HS-5 (cell line): ENCODE measurements around the gene UVSSA.
A peak's percentile ranks its signal among the peaks of the same experiment; 100 is the strongest.
"Not testable (repeated sequence)": the region's sequence is repeated elsewhere in the genome, so short reads cannot be mapped to it uniquely, and the experiment has no call there.

Source experiments
- DNase-seq: peaks from one replicate; pipeline ENCODE4 v3.0.0-alpha.2; 2012; ENCODE audit warnings: low read depth

Gene UVSSA

DNA sequence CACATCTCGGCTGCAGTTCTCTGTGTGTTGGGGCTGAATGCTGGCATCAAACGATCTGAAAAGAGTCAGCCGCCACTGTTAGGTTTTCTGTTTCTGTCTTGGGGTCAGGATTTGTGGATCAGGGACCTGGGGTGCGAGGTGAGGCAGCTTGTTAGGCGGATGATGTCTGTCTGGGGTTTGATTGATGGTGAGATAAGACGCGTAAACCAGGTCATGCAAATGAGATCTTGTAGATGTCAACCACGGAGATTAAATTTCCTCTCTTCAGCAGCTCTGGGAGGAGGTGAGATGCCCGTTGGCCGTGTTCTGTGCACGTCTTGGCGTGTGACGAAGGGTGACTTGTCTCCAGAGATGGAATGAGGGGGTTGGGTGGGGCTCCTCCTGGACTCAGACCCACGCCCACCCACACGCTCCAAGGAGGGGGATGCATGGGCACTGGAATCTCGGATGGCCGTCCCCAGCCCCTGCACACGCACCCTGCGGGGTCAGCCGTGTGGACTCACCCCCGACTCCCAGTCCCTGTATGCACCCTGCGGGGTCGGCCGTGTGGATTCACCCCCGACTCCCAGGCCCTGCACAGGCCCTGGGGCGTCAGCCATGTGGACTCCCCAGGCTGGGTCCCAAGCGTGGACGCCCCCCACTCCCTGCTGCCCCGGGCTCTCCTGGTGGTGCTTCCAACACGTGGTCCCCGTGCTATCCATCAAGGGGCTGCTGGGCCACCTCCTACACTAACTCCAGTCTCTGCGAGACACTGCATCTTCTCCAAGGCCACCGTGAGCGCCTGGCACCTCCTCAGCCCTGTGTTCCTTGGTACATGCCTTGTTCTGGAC lies 16.0 kb upstream of the UVSSA start:
- no peak for DNase-seq

DNA sequence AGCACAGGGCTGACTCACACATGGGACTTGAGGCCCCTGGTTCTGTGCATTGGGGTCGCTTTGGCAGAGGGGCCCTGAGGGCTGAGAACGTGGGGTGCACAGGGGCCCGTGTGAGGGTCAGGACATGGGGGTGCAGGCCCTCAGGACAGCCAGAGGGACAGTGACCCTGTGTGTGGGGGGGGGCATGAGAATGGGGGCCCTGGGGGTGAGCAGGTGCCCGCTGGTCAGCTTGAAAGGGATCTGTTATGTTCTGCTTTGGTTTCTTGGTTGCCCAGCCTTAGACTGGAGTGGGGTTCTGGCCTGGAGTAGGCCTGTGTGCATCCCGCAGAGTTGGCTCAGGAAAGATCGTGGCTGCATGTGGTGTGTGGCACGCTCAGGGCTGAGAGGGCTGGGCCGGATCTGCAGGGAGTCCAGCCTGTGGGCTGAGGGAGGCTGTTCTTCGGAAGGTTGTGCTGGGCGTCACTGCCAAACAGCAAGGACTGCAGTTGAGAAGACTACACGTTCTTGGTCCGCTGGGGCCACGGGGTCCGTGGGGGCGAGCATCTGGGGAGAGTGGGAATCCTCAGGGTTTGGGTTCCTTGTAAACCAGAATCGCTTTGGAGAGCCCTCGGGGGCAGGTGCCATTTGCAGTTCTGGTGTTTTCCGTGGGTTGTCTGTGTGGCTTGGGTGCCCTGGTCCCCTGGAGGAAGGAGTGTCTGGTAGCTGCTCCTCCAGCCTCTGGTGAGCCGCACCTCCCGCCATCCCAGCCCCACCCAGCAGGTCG lies 15.2 kb upstream of the UVSSA start:
- no peak for DNase-seq

DNA sequence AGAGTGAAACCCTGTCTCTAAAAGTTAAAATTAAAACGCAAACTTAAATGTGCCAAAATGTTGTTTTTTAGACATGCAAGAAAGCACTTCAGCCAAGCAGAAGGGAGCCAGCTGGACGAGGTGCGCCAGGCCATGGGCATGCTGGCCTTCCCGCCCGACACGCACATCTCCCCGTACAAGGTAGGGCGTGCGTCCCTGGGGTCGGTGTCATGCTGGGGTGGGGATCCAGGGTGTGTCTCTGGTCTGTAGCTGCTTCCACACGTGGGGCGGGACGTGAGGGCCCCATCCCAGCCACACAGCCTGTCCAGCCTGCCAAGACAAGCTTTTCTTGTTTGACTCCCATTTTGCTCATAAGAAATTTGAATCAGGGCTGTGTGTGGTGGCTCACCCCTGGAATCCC lies 14.3 kb upstream of the UVSSA start:
- DNase-seq: no peak

DNA sequence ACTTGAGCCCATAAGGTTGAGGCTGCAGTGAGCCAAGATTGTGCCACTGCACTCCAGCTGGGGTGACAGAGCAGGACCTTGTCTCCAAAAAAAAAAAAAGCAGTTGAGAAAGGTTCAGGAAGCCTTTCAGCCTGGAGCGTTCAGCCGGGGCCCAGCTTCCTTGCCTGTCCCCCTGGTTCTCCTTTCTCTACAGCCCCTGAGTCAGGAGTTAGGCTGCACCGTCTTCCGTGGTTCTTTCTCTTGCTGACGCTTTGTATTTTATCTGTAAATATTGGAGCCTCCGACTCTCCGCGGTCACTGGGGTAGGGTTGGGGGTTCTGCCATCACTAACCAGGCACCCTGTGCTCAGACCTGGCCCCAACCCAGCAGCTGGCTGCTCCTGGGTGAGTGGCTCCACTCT lies 13.8 kb upstream of the UVSSA start:
- no peak for DNase-seq

DNA sequence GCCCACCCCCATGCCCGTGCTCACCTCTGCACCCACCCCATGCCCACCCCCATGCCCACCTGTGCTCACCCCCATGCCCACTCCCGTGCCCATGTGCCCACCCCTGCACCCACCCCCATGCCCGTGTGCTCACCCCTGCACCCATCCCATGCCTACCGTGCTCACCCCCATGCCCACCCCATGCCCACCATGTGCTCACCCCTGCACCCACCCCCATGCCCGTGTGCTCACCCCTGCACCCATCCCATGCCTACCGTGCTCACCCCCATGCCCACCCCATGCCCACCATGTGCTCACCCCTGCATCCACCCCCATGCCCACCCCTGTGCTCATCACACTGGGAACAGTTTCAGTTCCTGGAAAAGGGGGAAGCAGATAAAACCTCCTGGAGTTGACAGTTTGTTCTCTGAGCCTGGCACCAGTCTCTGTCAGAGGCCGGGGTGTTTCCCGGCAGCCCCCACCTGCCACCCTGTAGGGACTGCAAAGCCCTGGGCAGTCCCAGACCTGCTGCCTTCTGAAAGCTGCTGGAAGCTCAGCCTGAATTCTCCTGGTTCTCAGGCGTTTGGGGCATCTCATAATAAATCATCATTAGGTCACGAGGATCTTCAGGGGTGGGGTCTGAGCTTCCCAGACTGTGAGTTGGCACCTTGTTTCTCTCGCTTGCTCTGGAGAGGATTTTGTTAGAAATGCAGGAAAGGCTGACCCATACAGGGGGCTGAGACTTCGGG lies 13.0 kb upstream of the UVSSA start:
- not testable (repeated sequence) for DNase-seq

DNA sequence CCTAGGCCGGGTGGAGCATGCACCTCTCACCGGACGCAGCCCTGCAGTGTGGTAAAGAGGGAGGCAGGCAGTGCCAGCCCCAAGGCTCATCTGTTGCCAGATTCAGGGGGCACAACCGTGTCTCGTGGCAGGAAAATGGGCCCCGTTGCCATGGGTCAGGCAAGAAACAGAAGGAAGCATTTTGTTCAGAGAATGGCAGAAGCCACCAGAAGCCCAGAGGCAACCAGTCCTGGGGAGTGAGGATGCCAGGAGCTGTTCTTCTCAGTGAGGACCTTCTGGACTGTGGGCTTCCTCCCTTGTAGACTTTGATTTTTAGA lies 12.5 kb upstream of the UVSSA start:
- DNase-seq: no peak

DNA sequence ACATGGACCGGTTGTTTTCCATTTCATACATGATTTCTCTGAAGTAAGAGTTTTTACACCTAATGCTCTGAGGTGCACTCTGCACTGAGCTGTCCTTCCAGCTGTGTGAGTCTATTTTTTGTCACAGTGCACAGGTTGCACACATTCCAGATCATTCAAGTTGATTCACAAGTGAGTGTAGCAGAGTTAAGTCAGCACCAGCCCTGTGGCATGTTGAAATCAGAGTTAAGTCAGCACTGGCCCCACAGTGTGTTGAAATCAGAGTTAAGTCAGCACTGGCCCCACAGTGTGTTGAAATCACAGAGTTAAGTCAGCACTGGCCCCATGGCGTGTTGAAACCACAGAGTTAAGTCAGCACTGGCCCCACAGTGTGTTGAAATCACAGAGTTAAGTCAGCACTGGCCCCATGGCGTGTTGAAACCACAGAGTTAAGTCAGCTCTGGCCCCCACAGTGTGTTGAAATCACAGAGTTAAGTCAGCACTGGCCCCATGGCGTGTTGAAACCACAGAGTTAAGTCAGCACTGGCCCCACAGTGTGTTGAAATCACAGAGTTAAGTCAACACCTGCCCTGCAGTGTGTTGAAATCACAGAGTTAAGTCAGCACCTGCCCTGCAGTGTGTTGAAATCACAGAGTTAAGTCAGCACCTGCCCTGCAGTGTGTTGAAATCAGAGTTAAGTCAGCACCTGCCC lies 11.7 kb upstream of the UVSSA start:
- not testable (repeated sequence) for DNase-seq

DNA sequence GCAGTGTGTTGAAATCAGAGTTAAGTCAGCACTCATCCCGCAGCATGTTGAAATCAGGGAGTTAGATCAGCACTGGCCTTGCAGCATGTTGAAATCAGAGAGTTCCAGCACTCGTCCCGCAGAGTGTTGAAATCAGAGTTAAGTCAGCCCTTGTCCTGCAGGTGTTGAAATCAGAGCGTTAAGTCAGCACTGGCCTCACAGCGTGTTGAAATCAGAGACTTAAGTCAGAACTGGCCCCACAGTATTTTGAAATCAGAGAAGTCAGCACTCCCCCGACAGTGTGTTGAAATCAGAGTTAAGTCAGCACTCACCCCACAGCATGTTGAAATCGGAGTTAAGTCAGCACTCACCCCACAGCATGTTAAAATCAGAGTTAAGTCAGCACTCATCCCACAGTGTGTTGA lies 10.9 kb upstream of the UVSSA start:
- DNase-seq: no peak

DNA sequence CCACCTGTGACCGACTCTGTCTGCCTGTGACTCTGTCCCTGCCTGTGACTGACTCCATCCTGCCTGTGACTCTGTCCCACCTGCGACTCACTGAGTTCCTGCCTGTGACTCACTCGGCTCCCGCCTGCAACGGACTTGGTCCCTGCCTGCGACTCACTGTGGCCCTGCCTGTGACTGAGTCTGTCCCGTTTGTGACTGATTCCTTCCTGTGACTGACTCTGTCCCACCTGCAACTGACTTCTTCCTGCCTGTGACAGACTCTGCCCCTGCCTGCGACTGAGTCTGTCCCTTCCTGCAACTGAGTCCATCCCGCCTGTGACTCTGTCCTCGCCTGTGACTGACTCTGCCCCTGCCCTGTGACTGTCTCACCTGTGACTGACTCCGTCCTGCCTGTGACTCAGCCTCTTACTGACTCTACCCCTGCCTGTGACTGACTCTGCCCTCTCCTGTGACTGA lies 9.6 kb upstream of the UVSSA start:
- DNase-seq: no peak

DNA sequence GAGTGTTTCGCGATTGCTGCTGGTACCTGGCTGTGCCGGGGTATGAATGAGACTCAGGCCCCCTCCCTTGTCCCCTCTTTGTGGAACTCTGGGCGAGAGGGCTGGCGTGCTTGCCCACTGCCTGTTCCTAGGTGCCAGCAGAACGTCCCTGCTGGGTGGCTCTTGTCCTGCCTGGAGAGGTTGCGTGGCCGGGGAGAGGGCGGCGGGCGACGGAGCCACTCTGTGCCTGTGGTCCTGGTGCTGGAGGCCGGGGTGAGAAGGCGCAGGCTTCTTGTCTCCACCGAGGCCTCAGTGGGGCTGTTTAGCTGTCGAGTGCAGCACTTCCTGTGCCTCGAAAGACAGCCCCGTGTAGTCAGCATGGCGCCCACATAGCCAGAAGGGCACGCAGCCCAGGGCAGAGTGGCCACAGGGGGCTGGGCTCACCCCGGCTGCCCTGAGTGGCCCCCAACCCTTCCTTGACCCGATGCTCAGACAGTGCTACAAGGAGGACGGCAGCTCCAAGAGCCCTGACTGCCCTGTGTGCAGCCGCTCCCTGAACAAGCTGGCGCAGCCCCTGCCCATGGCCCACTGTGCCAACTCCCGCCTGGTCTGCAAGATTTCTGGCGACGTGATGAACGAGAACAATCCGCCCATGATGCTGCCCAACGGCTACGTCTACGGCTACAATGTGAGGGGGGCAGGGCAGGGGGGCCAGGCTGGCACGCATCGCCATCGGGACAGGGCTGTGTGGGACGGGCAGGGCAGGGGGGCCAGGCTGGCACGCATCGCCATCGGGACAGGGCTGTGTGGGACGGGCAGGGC lies 8.9 kb upstream of the UVSSA start:
- DNase-seq: no peak

DNA sequence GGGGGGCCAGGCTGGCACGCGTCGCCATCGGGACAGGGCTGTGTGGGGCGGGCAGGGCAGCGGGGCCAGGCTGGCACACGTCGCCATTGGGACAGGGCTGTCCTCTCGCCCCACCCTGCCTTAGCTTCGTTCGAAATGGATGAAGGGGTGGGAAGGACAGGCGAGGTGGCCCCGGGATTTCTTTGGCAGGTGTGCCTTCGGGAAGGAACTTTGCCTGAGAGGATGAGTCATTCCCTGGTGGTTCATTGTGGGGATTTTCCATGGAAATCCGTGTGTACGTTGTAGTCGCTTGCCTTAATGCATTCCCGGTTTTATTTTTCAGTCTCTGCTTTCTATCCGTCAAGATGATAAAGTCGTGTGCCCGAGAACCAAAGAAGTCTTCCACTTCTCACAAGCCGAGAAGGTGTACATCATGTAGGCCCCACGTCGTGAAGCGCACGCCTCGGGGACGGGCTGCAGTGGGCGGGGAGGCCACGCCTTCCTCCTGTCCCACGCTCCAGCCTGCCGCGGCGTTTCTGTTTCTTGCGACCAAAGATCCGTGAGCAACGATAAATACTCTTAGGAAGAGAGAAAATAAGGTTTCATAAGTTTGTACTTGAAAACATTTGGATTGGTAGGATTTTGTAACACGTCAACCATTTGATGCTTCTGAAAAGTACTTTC lies 8.1 kb upstream of the UVSSA start:
- DNase-seq: no peak

DNA sequence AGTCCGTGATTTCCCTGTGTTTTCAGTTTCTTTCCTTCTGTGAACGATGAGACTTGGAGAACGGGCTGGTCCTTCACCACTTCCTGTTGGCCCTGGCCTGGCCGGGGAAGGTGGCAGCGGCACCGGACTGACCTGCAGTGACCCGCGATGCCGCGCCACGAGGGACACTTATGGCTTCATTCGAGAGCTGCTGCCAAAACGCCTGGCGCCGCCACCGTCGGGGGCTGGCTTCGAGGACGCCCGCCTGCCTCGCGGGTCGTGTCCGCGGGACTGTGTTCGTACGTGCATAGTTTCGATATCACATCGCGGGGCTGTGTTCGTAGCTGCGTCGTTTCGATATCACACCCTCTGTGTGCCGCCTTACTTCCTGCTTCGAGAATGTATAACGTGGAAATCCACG lies 7.5 kb upstream of the UVSSA start:
- DNase-seq: no peak

DNA sequence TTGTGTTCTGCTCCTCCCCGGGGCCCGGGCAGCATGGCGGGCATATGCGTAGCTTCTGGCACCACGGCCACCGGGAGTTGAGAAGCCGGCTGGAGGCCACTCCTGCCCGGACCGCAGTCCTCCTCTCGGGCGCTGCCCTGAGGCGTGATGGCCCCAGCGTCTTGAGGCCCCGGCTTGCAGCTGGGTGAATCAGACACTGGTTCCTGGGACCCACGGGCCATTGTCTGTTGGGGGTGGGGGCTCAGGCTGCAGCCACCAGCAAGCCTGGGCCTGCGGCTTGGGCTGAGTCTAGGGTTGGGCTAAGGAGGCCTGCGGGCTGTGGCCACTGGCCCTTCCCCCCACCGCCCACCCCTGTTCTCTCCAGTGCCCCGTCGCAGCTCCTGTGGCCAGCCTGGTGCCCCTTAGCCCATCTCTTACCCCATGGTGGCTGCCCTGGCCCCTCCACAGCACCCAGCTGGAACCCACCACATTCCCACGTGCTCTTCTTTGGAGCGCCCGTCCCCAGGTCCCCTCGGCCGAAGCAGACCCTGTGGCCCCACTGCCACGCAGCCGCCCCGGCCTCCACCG lies 6.7 kb upstream of the UVSSA start:
- DNase-seq: no peak

DNA sequence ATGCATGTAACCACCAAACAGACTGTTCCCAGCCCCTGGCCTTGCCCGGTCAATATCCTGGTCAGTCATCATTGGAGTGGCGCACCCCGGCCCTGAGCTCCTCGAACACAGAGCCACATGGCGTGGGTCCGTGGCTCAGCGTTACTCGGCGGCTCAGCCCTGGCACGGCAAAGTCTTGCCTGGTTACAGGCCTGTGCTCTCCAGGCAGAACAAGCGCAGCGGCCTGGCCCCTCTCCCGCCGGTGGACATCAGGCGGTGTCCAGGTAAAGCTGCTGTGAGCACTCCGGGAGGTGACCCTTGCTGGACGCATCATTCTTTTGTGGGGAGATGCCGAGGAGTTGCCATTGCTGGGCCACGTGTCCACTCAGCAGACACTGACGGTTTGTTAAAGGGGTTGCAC lies 6.1 kb upstream of the UVSSA start:
- no peak for DNase-seq

DNA sequence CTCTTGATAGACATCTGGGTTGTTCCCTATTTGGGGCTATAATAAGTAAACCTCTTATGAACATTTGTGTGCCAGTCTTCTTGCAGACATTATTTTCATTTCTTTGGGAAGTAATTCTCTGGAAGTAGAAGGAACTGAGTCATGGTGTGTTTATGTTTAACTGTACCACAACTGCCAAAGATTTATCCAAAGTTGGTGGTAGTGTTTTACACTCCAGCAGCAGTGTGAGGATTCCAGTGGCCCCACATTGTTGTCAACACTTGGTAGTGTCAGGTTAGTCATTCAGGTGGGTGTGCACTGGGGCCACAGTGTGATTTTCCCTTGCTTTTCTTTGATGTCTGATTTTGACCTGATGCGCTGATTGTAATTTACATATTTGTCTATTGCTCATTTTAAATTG lies 5.0 kb upstream of the UVSSA start:
- DNase-seq: no peak

DNA sequence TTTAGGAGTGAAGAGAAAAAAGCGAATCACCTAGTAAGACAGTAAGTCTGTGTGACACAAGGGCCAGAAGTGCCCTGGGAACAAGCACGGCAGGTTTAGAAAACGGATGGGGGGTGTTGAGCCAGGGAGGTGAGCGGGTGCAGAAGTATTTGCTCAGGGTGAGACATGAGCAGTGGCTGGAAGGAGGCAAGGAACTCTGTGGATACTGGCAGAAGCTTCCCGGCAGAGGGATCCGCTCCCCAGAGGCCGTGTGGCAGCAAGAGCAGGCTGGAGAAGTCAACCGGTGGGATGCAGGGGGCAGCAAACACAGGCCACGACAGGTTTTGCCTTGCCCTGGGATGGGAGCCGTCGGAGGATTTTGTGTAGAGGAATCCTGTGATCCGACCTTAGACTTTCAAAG lies 2.3 kb upstream of the UVSSA start:
- no peak for DNase-seq

DNA sequence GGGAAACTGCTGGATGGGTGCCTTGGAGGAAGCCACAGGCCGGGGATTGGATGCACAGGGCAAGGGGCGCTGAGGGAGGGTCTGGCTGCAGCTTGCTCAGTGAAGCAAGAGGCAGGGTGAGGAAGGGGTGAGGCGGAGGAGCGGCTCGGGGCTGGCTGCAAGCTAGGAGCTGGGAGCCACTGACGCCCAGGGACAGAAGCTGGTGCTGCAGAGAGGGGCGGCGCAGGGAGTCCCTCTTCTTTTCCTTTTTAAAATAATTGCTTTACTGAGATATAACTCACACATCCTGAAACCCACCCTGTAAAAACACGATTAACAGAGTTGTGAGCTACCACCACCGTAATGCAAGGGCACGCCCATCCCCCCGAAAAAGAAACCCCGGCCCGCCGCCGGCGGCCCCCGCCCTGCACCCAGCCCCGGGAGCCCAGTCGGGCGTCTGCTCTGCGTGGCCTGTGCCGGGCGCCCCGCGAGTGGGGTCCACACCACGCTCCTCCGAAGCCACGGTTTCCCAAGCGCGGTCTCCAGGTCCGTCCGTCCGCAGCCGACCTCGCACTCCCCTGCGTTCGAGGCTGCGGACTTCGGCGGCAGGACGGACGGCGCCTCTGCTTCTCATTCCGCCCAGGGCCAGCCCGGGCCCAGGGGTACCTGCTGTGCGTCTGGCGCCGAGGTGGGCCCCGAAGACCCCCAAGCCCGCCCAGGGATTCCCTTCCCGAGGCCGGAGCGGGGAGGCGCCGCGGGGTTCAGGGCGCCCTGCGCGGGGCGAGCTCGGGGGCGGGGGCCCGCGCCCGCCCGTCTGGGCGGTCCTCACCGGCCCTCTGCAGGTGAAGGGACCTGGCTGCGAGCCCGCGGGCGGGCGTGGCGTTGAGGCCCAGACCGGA lies 866 bp upstream of the UVSSA start:
- DNase-seq: no peak

DNA sequence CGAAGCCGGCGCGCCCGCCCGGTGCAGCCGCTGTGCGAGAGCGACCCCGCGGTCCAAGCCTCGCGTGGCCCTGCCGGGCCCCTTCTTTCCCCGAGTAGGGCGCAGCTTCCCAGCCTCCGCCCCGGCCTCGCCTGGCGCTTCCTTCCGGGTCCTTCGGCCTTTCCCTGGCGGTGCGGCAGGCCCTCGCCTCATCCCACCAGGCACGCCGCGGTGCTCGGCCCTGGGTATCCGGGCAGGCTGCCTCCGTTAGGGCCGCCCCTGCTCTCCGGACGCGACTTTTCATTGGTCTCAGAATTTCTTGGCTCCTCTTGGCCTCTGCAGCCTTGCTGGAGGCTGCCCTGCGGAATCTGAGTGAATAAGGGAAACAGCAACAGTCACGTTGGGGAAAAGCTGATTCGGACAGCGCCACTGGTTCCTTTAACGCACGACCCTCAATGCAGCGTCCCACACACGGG lies 429 bp downstream of the UVSSA start:
- DNase-seq: peak; percentile 31

DNA sequence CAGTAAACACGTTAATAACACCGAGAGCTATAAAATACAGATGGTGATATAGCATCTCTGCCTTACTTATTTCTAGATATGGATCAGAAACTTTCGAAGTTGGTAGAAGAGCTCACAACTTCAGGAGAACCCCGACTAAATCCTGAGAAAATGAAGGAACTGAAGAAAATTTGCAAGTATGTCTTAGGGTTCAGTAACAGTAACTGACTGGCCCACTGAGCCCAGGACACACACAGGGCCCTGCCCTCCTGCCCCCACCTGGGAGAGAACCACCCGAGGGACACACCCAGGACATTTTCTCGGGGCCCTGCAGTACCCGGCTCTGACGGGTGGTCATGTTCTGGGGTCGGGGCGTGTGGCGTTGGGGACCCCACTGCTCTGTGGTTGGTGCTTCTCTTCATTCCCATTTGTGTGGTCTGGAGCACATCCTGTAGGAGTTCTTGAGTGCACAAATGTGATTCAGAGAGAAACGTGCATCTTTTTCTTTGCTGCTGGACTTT lies 1.1 kb downstream of the UVSSA start:
- DNase-seq: no peak
